PC-3 (cell line): ENCODE data around the gene NUP62.
"Not testable (repeated sequence)": the region's sequence is repeated elsewhere in the genome, so short reads cannot be mapped to it uniquely, and the experiment has no call there.

ENCODE experiments used
- CTCF ChIP-seq: fragments of 300-600 bp; sonication (generic); conservative IDR thresholded peaks from 2 replicates; pipeline ENCODE4 v1.5.1; 2017; ENCODE audit warnings: antibody characterized with exemption, low read depth, mild to moderate bottlenecking, low read length
- EZH2 ChIP-seq: fragments of 300-600 bp; sonication (generic); IDR thresholded peaks from one replicate; pipeline ENCODE4 v1.6.1; 2017; ENCODE audit warnings: antibody characterized with exemption, mild to moderate bottlenecking, low read length; ENCODE audit not compliant: unreplicated experiment
- EZH2phosphoT487 ChIP-seq: fragments of 300-600 bp; sonication (generic); IDR thresholded peaks from 2 replicates; pipeline ENCODE4 v1.6.1; 2018; ENCODE audit warnings: mild to moderate bottlenecking, antibody characterized with exemption, low read length, borderline replicate concordance

- not testable (repeated sequence) for TF ChIP-seq CTCF, EZH2phosphoT487, EZH2
Observed at GRCh38 chr19:49969355-49969754, 40.1 kb upstream of the NUP62 start.
